GM10248 (cell line): ENCODE results near the gene TIMP2.

Source experiments
- CTCF ChIA-PET: fragments of 300-600 bp; sonication (Branson Sonifier 250); formaldehyde crosslinking; extraction: SDS; loops from one replicate; lab custom pipeline; 2021; ENCODE audit warnings: antibody characterized with exemption; lab: Yijun Ruan, JAX
- POLR2A ChIA-PET: fragments of 350-650 bp; sonication (Branson Sonifier 250); formaldehyde crosslinking; extraction: SDS; loops from one replicate; lab custom pipeline; 2020; ENCODE audit warnings: antibody characterized with exemption; lab: Yijun Ruan, JAX
- DNase-seq: peaks from one replicate; pipeline ENCODE4 v3.0.0; 2012; ENCODE audit errors: extremely low spot score
- TF ChIP-seq, protein P1 (sequence below): IDR thresholded peaks from 2 replicates; pipeline ENCODE4 v1.5.1; 2012; ENCODE audit warnings: mild to moderate bottlenecking, low read depth; ENCODE audit errors: extremely low read depth, missing control alignments, control extremely low read depth

Gene TIMP2

DNA sequence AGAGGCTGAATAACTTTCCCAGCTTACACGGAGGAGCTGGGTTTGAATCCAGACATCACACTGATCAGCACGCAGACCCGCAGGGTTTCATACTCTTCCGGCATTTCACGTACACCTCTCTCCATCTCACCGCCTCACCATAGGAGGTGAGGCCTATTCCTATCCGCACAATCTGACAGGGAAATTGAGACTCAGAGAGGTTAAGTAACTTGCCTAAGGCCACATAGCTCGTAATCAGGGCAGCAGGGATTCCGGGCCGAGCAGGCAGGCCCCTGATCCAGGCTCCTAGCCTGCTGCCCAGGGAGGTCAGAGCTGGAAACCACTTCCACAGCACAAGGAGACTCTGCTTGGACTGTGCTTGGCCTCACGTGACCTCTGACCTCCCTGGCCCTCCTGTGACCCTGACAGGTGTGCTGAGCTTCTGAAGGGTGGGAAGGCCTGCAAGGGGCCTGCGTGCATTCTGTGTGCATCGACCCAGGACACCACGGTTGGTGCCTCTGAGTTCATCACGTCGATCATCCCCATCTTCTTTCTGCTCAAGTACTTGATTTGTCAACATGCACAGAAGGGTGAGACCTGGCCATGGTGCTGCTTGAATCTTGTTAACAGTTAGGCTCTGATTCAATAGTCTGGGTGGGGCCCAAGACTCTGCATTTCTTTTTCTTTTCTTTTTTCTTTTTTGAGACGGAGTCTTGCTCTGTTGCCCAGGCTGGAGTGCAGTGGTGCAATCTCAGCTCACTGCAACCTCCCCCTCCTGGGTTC, 26.9 kb downstream of the TIMP2 start:
- TF ChIP-seq, protein P1, sequence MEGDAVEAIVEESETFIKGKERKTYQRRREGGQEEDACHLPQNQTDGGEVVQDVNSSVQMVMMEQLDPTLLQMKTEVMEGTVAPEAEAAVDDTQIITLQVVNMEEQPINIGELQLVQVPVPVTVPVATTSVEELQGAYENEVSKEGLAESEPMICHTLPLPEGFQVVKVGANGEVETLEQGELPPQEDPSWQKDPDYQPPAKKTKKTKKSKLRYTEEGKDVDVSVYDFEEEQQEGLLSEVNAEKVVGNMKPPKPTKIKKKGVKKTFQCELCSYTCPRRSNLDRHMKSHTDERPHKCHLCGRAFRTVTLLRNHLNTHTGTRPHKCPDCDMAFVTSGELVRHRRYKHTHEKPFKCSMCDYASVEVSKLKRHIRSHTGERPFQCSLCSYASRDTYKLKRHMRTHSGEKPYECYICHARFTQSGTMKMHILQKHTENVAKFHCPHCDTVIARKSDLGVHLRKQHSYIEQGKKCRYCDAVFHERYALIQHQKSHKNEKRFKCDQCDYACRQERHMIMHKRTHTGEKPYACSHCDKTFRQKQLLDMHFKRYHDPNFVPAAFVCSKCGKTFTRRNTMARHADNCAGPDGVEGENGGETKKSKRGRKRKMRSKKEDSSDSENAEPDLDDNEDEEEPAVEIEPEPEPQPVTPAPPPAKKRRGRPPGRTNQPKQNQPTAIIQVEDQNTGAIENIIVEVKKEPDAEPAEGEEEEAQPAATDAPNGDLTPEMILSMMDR: no peak
- CTCF ChIA-PET: interaction anchor here (0.6 to 1.7 kb wide), 3 partner anchors 32 to 828 kb away, joined by 3 to 4 read pairs (median 3); no protein-coding TSS in a partner anchor
- POLR2A ChIA-PET: no interaction called here
- DNase-seq: no peak

DNA sequence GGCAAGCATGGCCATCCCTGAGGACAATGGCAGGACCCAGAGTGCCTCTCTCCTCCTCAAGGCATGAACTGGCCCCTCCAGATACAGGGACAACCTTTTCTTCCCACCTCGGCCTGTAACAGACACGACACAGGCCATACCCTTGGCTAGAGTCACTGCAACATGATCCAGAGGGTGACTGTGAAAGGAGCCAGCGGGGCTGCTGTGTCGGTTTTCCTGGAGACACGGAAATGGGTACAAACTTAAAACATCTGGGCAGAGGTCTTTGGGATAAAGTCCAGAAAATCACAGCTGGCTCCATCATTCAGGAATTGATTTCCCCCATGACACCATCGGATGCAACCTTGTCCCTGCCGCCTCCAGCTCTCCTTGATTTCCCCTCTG, 27.5 kb downstream of the TIMP2 start:
- CTCF ChIA-PET: interaction anchor here (0.9 to 1.7 kb wide), 2 partner anchors 32 to 34 kb away, joined by 3 to 4 read pairs; no protein-coding TSS in a partner anchor
- TF ChIP-seq, protein P1: no peak

DNA sequence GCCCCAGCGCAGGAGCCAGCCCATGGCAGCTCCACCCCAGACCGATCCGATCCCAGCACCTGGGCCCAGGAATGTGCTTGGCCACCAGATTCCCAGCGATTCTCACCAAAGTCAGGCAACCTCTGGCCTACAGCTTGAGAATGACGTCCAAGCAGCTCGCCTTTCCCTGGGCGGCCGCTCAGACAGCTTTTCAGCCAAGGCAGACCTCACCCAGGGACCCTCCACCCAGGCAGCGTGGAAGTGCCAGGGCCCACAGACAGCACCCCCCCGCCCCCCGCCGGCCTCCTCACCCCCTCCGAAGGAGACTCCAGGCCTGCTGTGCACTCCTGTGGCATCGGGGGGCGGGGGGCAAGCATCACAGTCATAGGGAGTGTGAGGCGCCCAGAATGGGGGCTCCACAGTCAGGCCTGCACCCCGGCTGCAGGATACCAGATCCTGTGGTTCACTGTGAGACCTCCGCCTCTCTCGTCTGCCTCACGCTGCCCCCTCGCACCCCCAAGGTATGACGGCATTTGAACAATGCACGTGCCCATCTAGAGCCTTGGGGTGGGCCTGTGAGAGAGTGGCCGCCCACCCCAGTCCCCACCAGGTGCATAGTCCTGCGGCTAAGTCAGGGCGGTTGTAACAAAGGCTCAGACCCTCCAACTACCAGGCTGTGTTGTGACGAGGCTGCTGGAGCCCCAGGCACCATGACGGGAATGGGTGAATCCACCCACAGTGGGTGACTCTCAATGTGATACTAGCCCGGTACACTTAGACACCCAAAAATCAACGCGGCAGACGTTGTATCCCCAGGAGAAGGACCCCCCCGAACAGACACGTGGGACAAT, 28.1 kb downstream of the TIMP2 start:
- TF ChIP-seq, protein P1: no peak
- no peak for DNase-seq
- CTCF ChIA-PET: interaction anchor here (1.3 to 1.7 kb wide), 2 partner anchors 15 to 31 kb away, joined by 3 to 4 read pairs; no protein-coding TSS in a partner anchor
- POLR2A ChIA-PET: no interaction called here

More for the DNA sequence above, 27.5 kb downstream of the TIMP2 start:
- no peak for DNase-seq
- POLR2A ChIA-PET: no interaction called here

DNA sequence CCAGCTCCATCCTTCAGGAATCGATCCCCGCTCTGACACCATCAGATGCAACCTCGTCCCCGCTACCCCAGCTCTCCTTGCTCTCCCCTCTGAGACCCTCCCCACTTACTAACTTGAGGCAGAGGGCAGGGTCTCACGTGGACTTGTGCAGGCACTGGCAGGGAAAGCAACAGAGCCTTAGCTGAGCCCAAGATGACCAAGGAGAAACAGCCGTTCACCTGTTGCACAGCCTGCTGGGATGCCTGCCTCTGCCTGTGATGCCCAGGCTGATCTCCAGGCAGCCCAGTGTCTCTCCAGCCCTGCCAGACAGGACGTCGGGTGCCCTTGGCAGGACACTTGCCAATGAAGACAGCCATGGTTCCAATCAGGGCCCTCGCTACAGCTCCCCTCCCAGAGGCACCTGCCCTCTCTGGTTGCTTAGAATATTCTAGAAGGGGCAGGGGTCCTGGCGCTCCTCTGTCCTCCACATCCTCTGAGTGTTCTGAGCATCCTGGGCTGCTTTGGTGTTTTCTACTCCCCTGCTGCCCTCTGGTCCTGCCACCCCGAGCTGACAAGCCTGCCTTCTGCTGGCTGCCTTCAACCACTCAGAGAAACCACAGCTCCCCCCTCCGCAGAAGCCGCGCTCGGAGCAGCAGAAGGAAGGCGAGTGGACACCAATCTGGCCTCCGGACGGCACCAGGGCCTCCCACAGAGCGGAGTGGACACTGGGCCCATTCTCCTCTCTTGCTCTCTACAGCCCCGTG, 28.9 kb downstream of the TIMP2 start:
- POLR2A ChIA-PET: no interaction called here
- TF ChIP-seq, protein P1: no peak
- DNase-seq: no peak
- CTCF ChIA-PET: interaction anchor here (1.3 kb wide), 1 partner anchor 15 kb away, joined by 3 read pairs; no protein-coding TSS in a partner anchor

DNA sequence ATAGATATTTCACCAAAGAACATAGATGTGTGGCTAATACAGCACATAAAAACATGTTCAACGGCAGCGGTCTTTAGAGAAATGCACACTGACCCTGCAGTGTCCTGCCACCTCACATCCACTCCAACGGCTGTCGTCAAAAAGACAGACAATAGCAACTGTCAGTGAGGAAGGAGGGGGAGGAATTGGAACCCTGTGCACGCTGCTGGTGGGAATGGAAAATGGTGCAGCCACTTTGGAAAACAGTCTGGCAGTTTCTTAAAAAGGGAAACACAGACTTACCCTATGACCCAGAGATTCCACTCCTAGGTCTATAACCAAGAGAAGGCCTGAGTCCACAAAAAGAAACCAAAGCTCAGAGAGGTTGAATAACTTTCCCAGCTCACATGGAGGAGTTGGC, 29.9 kb downstream of the TIMP2 start:
- DNase-seq: no peak
- ChIA-PET CTCF (interaction anchor here (1.3 kb wide), 1 partner anchor 16 kb away, joined by 3 read pairs; no protein-coding TSS in a partner anchor), POLR2A (no interaction called here)
- TF ChIP-seq, protein P1: no peak
